HepG2 (cell line): ENCODE results near the gene EZH1. TPM values are rescaled to one million over a fixed set of nuclear protein-coding genes. Genes with fewer than 3 reads are reported as not detected.

ENCODE experiments used
- ATAC-seq: fragments of 200-7000 bp; cut with Tn5 transposase; 3 replicates; pipeline ENCODE4 v1.9.1; 2020; ENCODE audit warnings: mild to moderate bottlenecking, moderate library complexity
- BruUV-seq: library from RNA; stranded (reverse); fragments of 400-500 nt; replicated peaks from 2 replicates; lab custom pipeline; 2021; lab: Mats Ljungman, UMichigan
- CTCF ChIA-PET: fragments of 300-600 bp; formaldehyde crosslinking; extraction: SDS; loops from one replicate; lab custom pipeline; 2021; ENCODE audit warnings: low total read pairs, inconsistent platforms, low intra/inter-chr PET ratio; lab: Yijun Ruan, JAX
- POLR2A ChIA-PET: fragments of 350-600 bp; sonication (Branson Sonifier 250); formaldehyde crosslinking; loops from one replicate; lab custom pipeline; 2020; ENCODE audit warnings: antibody characterized with exemption, inconsistent platforms; lab: Yijun Ruan, JAX
- DNase-seq: peaks from one replicate; pipeline ENCODE4 v3.0.0-alpha.2; 2015; ENCODE audit warnings: low spot score
- FAIRE-seq: peaks from 3 replicates; lab custom pipeline; 2011; peaks lifted over from hg19 to GRCh38; lab: Jason Lieb, UNC
- H2AFZ ChIP-seq: one replicate; pipeline ENCODE4 v1.6.1; 2011; ENCODE audit warnings: low read length, inconsistent platforms
- H3K27ac ChIP-seq: fragments of 300-600 bp; 3 replicates; pipeline ENCODE4 v1.8.0; 2011; ENCODE audit warnings: mixed run types, mild to moderate bottlenecking, mixed read lengths, low read length, inconsistent platforms; ENCODE audit not compliant: insufficient read depth; ENCODE audit errors: extremely low read length
- H3K27me3 ChIP-seq, 2 experiments: fragments of 200-600 bp in 1 of 2; 2 replicates in 1 of 2; 3 replicates in 1 of 2; pipeline versions ENCODE4 v1.6.0 to v1.8.0; 2011; ENCODE audit warnings: low read length in 2 of 2, mild to moderate bottlenecking in 2 of 2, moderate library complexity in 2 of 2, inconsistent platforms in 1 of 2; ENCODE audit not compliant: insufficient read depth in 2 of 2, control insufficient read depth in 1 of 2
- H3K36me3 ChIP-seq, 2 experiments: fragments of 200-600 bp in 1 of 2; replicated peaks in 1 of 2; 2 replicates in 1 of 2; 3 replicates in 1 of 2; pipeline versions ENCODE4 v1.5.1 to v1.8.0; 2011; ENCODE audit warnings: low read length in 2 of 2, inconsistent platforms in 1 of 2; ENCODE audit not compliant: insufficient read depth in 2 of 2, control insufficient read depth in 1 of 2
- H3K4me1 ChIP-seq: 2 replicates; pipeline ENCODE4 v1.5.1; 2012; ENCODE audit warnings: low read length, inconsistent platforms; ENCODE audit not compliant: insufficient read depth
- H3K4me2 ChIP-seq: 2 replicates; pipeline ENCODE4 v1.6.0; 2011; ENCODE audit warnings: low read depth, low read length, inconsistent platforms
- H3K4me3 ChIP-seq, 3 experiments: fragments of 200-600 bp in 1 of 3; sonication (generic), shearing (Covaris generic) in 1 of 3; replicated peaks in 1 of 3; 2 replicates each; pipeline ENCODE4 v1.5.1; 2011 to 2016; ENCODE audit warnings: low read length in 3 of 3, inconsistent platforms in 2 of 3, low read depth in 2 of 3, mild to moderate bottlenecking in 2 of 3, control low read depth in 1 of 3, mixed read lengths in 1 of 3; ENCODE audit not compliant: insufficient read depth in 1 of 3
- H3K79me2 ChIP-seq: one replicate; pipeline ENCODE4 v1.6.1; 2011; ENCODE audit warnings: low read length, inconsistent platforms; ENCODE audit not compliant: insufficient read depth
- H3K9ac ChIP-seq: 2 replicates; pipeline ENCODE4 v1.6.0; 2011; ENCODE audit warnings: mild to moderate bottlenecking, low read depth, low read length, inconsistent platforms; ENCODE audit not compliant: insufficient read depth
- H3K9me3 ChIP-seq: 2 replicates; pipeline ENCODE4 v1.5.1; 2012; ENCODE audit warnings: mild to moderate bottlenecking, low read length
- H4K20me1 ChIP-seq: 2 replicates; pipeline ENCODE4 v1.6.0; 2011; ENCODE audit warnings: inconsistent platforms, mild to moderate bottlenecking, low read length, moderate library complexity; ENCODE audit not compliant: insufficient read depth
- HNRNPH1 ChIP-seq: fragments of 200-400 bp; formaldehyde crosslinking; optimal IDR thresholded peaks from 2 replicates; pipeline ENCODE3; 2017; ENCODE audit warnings: mild to moderate bottlenecking, low read depth, low read length
- IKZF1 ChIP-seq: fragments of 450-650 bp; IDR thresholded peaks from 2 replicates; pipeline ENCODE4 v1.7.1; 2016
- LCORL ChIP-seq, 2 experiments: fragments of 450-650 bp in 1 of 2; sonication (generic) in 1 of 2; formaldehyde crosslinking in 1 of 2; IDR thresholded peaks; 2 replicates each; pipeline versions ENCODE4 v1.5.0 to v1.6.1; 2017 to 2020; ENCODE audit warnings: antibody characterized with exemption in 1 of 2, missing genetic modification reagents in 1 of 2
- NR3C1 ChIP-seq: sonication (generic); formaldehyde crosslinking; IDR thresholded peaks from 2 replicates; pipeline ENCODE4 v1.4.0; 2020; ENCODE audit warnings: missing genetic modification reagents
- POLR2A ChIP-seq, 2 experiments: IDR thresholded peaks; 2 replicates each; pipeline ENCODE4 v1.6.1; 2011; ENCODE audit warnings: low read depth in 2 of 2, low read length in 2 of 2, mild to moderate bottlenecking in 1 of 2, moderate library complexity in 1 of 2; ENCODE audit not compliant: insufficient read depth in 1 of 2
- REL ChIP-seq: sonication (generic); formaldehyde crosslinking; conservative IDR thresholded peaks from 2 replicates; pipeline ENCODE4 v1.8.0; 2022; ENCODE audit warnings: mild to moderate bottlenecking, missing genetic modification reagents, moderate library complexity
- ZC3H13 ChIP-seq: sonication (generic); formaldehyde crosslinking; IDR thresholded peaks from 2 replicates; pipeline ENCODE4 v1.8.1; 2023; ENCODE audit warnings: mild to moderate bottlenecking, missing genetic modification reagents, moderate library complexity
- ZFP90 ChIP-seq: sonication (generic); formaldehyde crosslinking; IDR thresholded peaks from 2 replicates; pipeline ENCODE4 v1.8.0; 2022; ENCODE audit warnings: missing genetic modification reagents, mild to moderate bottlenecking, inconsistent platforms, borderline replicate concordance
- ZKSCAN8 ChIP-seq: IDR thresholded peaks from 2 replicates; pipeline ENCODE4 v1.6.1; 2016; ENCODE audit warnings: borderline replicate concordance, missing genetic modification reagents, missing compliant biosample characterization
- ZNF263 ChIP-seq: sonication (generic); formaldehyde crosslinking; IDR thresholded peaks from 2 replicates; pipeline ENCODE4 v1.4.0; 2020; ENCODE audit warnings: missing genetic modification reagents
- ZNF563 ChIP-seq: sonication (generic); formaldehyde crosslinking; IDR thresholded peaks from 2 replicates; pipeline ENCODE4 v1.8.0; 2022; ENCODE audit warnings: mild to moderate bottlenecking, moderate library complexity, missing genetic modification reagents
- ZNF605 ChIP-seq: sonication (generic); formaldehyde crosslinking; IDR thresholded peaks from 2 replicates; pipeline ENCODE4 v1.8.0; 2022; ENCODE audit warnings: mild to moderate bottlenecking, missing genetic modification reagents
- WGBS: methylation state at CpG from one replicate; pipeline ENCODE4 v1.1.6; 2017; ENCODE audit warnings: low lambda C conversion rate; 5-methylcytosine and 5-hydroxymethylcytosine counted together
- in situ Hi-C: cut with HindIII; loops from 2 replicates; pipeline ENCODE4 v1.10.0; 2017; ENCODE audit warnings: low pct_unique_long_range_greater_than_20kb; ENCODE audit not compliant: extremely low pct_ligation_motif_present
- intact Hi-C: fragments of 100-400 bp; cut with micrococcal nuclease; formaldehyde crosslinking; loops from one replicate; pipeline ENCODE4 v1.10.0; 2022; ENCODE audit not compliant: unreplicated experiment
- polyA plus RNA-seq, 8 experiments: library from polyadenylated mRNA; depleted of rRNA in 3 of 8; stranded (reverse) in 7 of 8; unstranded in 1 of 8; fragments of >200 nt; fragmentation: Illumina TruSeq in 4 of 8; extraction: Trizol in 4 of 8; gene quantifications; 2 replicates each; pipeline versions ENCODE4 v1.2.1 to v1.2.3, GENCODE V29; 2011 to 2016; ENCODE audit warnings: low read depth in 4 of 8, missing spikeins in 1 of 8, mixed read lengths in 1 of 8; ENCODE audit not compliant: insufficient read depth in 1 of 8
- total RNA-seq, 5 experiments: library from RNA; depleted of rRNA; stranded (reverse); fragments of >200 nt; fragmentation: Illumina TruSeq; extraction: Trizol; gene quantifications; 2 replicates each; pipeline ENCODE4 v1.2.3, GENCODE V29; 2016; ENCODE audit warnings: low read depth in 1 of 5
- TF ChIP-seq, protein P1 (sequence below): sonication (generic); formaldehyde crosslinking; conservative IDR thresholded peaks from 2 replicates; pipeline ENCODE4 v1.5.0; 2020; ENCODE audit warnings: missing genetic modification reagents
- TF ChIP-seq, protein P2 (sequence below): sonication (generic); formaldehyde crosslinking; IDR thresholded peaks from 2 replicates; pipeline ENCODE4 v1.4.0; 2020; ENCODE audit warnings: low read depth, missing genetic modification reagents
- TF ChIP-seq, protein P3 (sequence below): sonication (generic); formaldehyde crosslinking; IDR thresholded peaks from 2 replicates; pipeline ENCODE4 v1.4.0; 2020; ENCODE audit warnings: missing genetic modification reagents

Gene EZH1
- total and polyA plus RNA-seq, 2 of the 13 experiments (the other 11 are each of a cell fraction or from before 2014, with no cell fraction given) = 11.6 to 24.0 TPM

DNA sequence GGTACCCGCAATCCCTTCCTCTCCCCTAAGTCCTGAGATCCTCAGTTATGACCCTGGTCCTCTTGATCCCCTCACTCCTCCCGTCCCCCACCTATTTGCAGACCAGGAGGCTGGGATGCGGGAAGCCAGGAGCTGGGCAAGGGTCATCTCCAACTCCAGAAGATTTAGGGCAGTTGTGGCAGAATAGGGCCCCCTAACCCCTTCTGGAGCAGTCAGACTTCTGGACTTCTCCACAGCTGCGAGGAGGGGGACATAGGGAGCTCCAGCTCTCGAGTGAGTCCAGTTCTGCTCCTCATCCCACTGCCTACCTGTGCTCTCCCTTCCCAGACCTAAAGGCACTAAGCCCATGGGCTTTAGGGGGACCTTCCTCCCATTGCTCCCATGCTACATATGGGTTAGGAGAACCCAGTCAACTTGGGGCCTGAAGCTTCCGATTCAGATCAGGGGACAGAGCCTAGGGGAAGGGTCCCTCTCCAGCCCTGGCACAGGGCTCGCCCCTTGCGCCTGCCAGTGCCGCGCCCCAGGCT is 36.9 kb upstream of the EZH1 start:
- Histone ChIP-seq H3K9ac (peak overlapping the region; percentile 95), H3K4me2 (peak overlapping the region; percentile 99), H3K4me3 (peak overlapping the region; percentile 87 to 99 (median 92)), H3K36me3 (peaks cover 20 to 33% of the 10 kb centered on the region in 2 experiments; a peak in 4 of 5 replicates), H3K9me3 (no peaks in the 10 kb centered on the region), H4K20me1 (peaks cover 4% of the 10 kb centered on the region; the same call in 1 of the 2 replicates), H3K27me3 (no peaks in the 10 kb centered on the region; a peak in 1 of 5 replicates), H3K79me2 (peaks cover 26% of the 10 kb centered on the region), H3K4me1 (peaks cover 48% of the 10 kb centered on the region), H3K27ac (peak overlapping the region; percentile 98), H2AFZ (no peak overlapping the region)
- in situ Hi-C loops = no loop called here
- TSS peak; percentile 42 for BruUV-seq
- no peak for ATAC-seq
- POLR2A ChIA-PET = interaction anchor here (0.9 to 8.4 kb wide), 12 partner anchors 8 to 217 kb away, joined by 3 to 278 read pairs (median 21); partner anchors contain the start of genes BECN1, CNTD1, COA3 and PSME3
- WGBS = 30% methylated on average over 8 of the region's 10 CpGs
- CTCF ChIA-PET = no interaction called here
- FAIRE-seq = no peak
- intact Hi-C loops = loop anchor here (2.0 kb wide), 1 partner anchor 15 kb away; no protein-coding TSS in a partner anchor
- no peak for DNase-seq
- peak; percentile 60 for TF ChIP-seq ZNF263 (CRISPR knock-in tag)
- TF ChIP-seq POLR2A (IDR thresholded peaks at IDR 0.05; ENCODE audit: insufficient read depth in 1 of 2, low read depth in 2 of 2, low read length in 2 of 2) = peak; percentile 13 to 38; a peak in 2 of 4 replicates
- no peak for TF ChIP-seq ZKSCAN8
- no peak for TF ChIP-seq REL (CRISPR knock-in tag)
- TF ChIP-seq, protein P1, sequence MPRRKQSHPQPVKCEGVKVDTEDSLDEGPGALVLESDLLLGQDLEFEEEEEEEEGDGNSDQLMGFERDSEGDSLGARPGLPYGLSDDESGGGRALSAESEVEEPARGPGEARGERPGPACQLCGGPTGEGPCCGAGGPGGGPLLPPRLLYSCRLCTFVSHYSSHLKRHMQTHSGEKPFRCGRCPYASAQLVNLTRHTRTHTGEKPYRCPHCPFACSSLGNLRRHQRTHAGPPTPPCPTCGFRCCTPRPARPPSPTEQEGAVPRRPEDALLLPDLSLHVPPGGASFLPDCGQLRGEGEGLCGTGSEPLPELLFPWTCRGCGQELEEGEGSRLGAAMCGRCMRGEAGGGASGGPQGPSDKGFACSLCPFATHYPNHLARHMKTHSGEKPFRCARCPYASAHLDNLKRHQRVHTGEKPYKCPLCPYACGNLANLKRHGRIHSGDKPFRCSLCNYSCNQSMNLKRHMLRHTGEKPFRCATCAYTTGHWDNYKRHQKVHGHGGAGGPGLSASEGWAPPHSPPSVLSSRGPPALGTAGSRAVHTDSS = no peak
- TF ChIP-seq, protein P2, sequence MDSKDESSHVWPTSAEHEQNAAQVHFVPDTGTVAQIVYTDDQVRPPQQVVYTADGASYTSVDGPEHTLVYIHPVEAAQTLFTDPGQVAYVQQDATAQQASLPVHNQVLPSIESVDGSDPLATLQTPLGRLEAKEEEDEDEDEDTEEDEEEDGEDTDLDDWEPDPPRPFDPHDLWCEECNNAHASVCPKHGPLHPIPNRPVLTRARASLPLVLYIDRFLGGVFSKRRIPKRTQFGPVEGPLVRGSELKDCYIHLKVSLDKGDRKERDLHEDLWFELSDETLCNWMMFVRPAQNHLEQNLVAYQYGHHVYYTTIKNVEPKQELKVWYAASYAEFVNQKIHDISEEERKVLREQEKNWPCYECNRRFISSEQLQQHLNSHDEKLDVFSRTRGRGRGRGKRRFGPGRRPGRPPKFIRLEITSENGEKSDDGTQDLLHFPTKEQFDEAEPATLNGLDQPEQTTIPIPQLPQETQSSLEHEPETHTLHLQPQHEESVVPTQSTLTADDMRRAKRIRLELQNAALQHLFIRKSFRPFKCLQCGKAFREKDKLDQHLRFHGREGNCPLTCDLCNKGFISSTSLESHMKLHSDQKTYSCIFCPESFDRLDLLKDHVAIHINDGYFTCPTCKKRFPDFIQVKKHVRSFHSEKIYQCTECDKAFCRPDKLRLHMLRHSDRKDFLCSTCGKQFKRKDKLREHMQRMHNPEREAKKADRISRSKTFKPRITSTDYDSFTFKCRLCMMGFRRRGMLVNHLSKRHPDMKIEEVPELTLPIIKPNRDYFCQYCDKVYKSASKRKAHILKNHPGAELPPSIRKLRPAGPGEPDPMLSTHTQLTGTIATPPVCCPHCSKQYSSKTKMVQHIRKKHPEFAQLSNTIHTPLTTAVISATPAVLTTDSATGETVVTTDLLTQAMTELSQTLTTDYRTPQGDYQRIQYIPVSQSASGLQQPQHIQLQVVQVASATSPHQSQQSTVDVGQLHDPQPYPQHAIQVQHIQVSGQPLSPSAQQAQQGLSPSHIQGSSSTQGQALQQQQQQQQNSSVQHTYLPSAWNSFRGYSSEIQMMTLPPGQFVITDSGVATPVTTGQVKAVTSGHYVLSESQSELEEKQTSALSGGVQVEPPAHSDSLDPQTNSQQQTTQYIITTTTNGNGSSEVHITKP (CRISPR knock-in tag) = 0 out of 2 replicates have a peak, but pooled peaks have one; percentile 25
- TF ChIP-seq, protein P3, sequence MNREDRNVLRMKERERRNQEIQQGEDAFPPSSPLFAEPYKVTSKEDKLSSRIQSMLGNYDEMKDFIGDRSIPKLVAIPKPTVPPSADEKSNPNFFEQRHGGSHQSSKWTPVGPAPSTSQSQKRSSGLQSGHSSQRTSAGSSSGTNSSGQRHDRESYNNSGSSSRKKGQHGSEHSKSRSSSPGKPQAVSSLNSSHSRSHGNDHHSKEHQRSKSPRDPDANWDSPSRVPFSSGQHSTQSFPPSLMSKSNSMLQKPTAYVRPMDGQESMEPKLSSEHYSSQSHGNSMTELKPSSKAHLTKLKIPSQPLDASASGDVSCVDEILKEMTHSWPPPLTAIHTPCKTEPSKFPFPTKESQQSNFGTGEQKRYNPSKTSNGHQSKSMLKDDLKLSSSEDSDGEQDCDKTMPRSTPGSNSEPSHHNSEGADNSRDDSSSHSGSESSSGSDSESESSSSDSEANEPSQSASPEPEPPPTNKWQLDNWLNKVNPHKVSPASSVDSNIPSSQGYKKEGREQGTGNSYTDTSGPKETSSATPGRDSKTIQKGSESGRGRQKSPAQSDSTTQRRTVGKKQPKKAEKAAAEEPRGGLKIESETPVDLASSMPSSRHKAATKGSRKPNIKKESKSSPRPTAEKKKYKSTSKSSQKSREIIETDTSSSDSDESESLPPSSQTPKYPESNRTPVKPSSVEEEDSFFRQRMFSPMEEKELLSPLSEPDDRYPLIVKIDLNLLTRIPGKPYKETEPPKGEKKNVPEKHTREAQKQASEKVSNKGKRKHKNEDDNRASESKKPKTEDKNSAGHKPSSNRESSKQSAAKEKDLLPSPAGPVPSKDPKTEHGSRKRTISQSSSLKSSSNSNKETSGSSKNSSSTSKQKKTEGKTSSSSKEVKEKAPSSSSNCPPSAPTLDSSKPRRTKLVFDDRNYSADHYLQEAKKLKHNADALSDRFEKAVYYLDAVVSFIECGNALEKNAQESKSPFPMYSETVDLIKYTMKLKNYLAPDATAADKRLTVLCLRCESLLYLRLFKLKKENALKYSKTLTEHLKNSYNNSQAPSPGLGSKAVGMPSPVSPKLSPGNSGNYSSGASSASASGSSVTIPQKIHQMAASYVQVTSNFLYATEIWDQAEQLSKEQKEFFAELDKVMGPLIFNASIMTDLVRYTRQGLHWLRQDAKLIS (CRISPR knock-in tag) = 0 out of 2 replicates have a peak, but pooled peaks have one; percentile 4
- peak; percentile 17; the same call in 1 of the 2 replicates for TF ChIP-seq ZNF563 (CRISPR knock-in tag)
- TF ChIP-seq ZFP90 (CRISPR knock-in tag) = 0 out of 2 replicates have a peak, but pooled peaks have one; percentile 14
- no peak for TF ChIP-seq LCORL (IDR thresholded peaks at IDR 0.05)
- peak; percentile 26; the same call in 1 of the 2 replicates for TF ChIP-seq LCORL (CRISPR knock-in tag; IDR thresholded peaks at IDR 0.05)
- TF ChIP-seq NR3C1 (CRISPR knock-in tag) = no peak
- peak; percentile 17 for TF ChIP-seq HNRNPH1
- TF ChIP-seq ZNF605 (CRISPR knock-in tag) = peak; percentile 89
- 0 out of 2 replicates have a peak, but pooled peaks have one; percentile 22 for TF ChIP-seq ZC3H13
- TF ChIP-seq IKZF1 = no peak
